Measurements from ENCODE around the gene SLC9A5.

DNA sequence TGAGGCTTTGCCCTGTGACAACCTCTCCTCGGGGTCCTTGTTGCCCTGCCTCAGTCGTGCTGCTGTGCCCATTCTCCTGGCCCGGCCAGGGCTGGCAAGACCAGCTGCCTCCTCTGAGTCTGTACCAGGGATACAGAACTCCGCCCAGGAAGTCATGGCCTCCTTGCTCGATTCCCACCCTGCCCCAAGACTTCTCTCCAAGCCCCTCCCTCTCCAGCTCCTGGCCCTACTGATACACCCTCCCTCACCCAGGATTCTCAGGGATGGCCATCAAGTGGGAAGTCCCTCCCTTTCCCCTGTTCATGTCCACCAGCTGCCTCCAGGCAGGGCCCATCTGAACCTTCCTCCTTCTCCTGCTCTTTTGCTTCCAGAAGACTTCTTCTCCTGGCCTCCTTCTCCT lies 33.1 kb upstream of the SLC9A5 start:
- TF ChIP-seq EP300 (IDR thresholded peaks at IDR 0.05) (no peak), POLR2A (IDR thresholded peaks at IDR 0.05) (no peak)
- TF ChIP-seq, protein P1, sequence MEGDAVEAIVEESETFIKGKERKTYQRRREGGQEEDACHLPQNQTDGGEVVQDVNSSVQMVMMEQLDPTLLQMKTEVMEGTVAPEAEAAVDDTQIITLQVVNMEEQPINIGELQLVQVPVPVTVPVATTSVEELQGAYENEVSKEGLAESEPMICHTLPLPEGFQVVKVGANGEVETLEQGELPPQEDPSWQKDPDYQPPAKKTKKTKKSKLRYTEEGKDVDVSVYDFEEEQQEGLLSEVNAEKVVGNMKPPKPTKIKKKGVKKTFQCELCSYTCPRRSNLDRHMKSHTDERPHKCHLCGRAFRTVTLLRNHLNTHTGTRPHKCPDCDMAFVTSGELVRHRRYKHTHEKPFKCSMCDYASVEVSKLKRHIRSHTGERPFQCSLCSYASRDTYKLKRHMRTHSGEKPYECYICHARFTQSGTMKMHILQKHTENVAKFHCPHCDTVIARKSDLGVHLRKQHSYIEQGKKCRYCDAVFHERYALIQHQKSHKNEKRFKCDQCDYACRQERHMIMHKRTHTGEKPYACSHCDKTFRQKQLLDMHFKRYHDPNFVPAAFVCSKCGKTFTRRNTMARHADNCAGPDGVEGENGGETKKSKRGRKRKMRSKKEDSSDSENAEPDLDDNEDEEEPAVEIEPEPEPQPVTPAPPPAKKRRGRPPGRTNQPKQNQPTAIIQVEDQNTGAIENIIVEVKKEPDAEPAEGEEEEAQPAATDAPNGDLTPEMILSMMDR (IDR thresholded peaks at IDR 0.05): no peak

All from ovary (tissue), 3 donors.